GM12891 (cell line): ENCODE results near the gene CLDN24.

Experiments
- POLR2A ChIP-seq: IDR thresholded peaks from 2 replicates; pipeline ENCODE4 v1.6.1; 2011; ENCODE audit warnings: low read depth, low read length, control low read depth
- POLR2AphosphoS5 ChIP-seq: IDR thresholded peaks from 2 replicates; pipeline ENCODE4 v1.6.1; 2011; ENCODE audit warnings: low read depth, low read length, control low read depth
- TAF1 ChIP-seq: IDR thresholded peaks from 2 replicates; pipeline ENCODE4 v1.6.1; 2011; ENCODE audit warnings: low read depth, low read length, control low read depth

DNA sequence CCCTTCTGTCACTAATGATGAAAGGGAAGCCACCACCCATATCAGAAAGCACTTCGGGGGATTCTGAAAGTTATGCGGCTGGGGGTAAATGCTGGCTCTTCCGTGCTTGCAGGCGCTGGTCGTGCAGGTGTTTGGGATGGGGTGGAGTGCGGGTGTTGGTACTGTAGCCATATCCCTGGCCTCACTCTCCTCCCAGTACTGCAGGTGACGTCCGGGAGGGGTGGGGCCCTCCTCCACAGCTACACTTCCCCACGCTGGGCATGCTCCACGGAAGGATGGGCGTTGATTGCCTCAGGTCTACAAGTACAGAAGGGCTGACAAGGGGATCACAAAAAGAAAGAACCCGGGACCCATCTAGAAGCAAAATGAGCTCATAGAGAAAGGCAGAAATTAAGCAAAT lies 48.6 kb upstream of the CLDN24 start:
- TF ChIP-seq POLR2AphosphoS5 = no peak
- no peak for TF ChIP-seq POLR2A
- TF ChIP-seq TAF1 = no peak
